IPS-11a (cell line): ENCODE measurements around the gene LCE1C.

Experiments used
- H3K4me3 ChIP-seq: one replicate; pipeline ENCODE4 v1.5.1; 2013; ENCODE audit warnings: low read depth, low read length, control low read depth

LCE1C gene, protein sequence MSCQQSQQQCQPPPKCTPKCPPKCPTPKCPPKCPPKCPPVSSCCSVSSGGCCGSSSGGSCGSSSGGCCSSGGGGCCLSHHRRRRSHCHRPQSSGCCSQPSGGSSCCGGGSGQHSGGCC

GRCh38 chr1:152806576-152806975, at the start of gene LCE1C:
Gene LCE1C (minus strand): TSS chr1:152806651. CDS start chr1:152805478, 1,173 bp downstream.
- H3K4me3 ChIP-seq = no peak within 1 kb of the TSS

DNA sequence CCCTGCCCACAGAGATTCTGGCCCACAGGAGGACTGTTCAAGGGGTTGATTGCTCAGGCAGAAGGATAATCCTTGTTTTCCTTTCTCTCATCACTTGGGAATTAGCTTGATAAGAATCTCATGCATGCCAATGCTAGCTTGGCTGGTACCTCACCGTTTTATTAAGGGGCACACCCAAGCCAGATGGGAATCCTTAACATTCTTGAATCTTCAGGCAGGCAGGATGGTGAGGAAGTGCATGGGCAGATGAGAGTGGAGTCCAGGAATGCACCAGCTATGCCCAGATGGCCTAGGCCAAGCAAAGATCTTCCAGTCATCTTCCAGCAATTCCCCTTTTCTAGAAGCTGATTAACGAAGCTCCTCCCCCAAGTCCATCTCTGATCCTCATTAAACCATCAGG, 49.2 kb upstream of the LCE1C start:
- H3K4me3 ChIP-seq = no peak overlapping the region

- no peak within 1 kb of the TSS for H3K4me3 ChIP-seq
These were observed 36.1 kb upstream of the LCE1C start, which contains the start of gene LCE6A for GRCh38 chr1:152842556-152842955. Gene LCE6A (plus strand): TSS chr1:152842856. CDS start chr1:152843521, 665 bp downstream.

DNA sequence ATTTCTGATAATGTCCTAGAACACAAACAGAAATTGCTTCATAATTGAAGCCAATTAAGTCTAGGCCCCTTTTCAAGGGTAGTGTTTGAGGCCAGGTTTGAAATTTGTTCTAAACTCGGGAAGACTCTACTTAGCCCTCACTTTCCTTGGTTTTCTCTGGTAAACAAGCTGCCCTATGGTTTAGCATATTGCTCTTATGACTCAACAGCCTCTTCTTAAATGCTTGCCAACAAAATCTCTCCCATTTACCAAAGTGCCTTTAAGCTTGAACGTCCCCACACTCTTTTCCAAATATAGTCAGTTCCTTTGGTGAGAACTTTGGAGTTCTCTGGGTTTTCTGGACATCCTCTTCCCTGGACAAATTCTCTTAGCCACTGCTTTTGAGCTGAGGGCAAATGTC, 30.4 kb upstream of the LCE1C start:
- H3K4me3 ChIP-seq = no peak overlapping the region

DNA sequence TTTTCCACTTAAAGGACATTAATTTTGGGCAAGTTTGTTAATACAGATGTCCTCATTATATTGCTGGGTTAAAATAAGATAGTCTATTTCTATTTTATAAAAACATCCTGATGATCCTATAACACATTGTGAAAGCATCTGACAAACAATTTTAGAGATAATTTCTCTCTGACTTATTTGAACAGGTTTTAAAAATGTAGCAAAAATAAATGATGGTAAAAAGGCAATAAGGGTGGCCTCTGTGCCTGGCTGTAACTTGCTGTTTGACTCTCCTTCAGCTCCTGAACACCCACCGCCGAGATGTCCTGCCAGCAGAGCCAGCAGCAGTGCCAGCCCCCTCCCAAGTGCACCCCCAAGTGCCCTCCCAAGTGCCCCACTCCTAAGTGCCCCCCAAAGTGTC, 20.7 kb upstream of the LCE1C start, which contains the start of gene LCE1A:
TSS of gene LCE1A (plus strand) at position 301 of the 400 bp plus-strand sequence. CDS start at position 301, 0 bp downstream.
- H3K4me3 ChIP-seq = no peak within 1 kb of the TSS

DNA sequence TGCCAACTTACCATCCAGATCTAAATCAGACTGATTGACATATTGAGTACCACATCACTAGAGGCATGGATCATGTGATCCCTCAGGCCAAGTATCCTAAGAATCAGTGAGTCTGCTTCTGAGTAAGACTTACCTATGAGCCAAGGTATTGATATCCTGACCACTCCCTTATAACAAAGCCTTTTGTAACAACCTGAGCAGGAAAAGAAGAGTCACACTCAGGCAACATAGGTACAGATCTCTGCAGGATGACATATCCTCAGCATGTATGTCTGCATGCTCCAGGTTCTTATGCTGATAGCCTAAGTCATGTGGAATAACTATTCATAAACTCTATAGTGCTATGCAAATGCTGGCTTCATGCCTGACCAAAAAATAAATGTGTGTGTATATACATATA, 18.5 kb upstream of the LCE1C start:
- no peak overlapping the region for H3K4me3 ChIP-seq

GRCh38 chr1:152823294-152823693, 16.8 kb upstream of the LCE1C start:
- no peak overlapping the region for H3K4me3 ChIP-seq

DNA sequence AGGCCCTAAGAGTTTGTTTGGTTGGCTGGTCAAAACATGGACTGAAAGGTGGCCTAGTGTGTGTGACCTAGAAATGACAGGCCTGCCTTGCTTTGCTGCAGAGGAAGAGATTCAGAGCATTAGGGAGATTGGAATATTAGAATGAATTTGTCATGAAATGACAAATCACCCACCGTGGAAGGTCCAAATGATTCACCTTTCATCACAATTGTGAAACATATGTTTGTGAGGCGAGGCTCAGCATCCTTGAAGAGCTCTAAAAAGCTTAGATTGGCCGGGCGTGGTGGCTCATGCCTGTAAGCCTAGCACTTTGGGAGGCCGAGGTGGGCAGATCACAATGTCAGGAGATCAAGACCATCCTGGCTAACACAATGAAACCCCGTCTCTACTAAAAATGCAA, 10.9 kb upstream of the LCE1C start:
- no peak overlapping the region for H3K4me3 ChIP-seq

GRCh38 chr1:152811671-152812070, 5.2 kb upstream of the LCE1C start, which contains the start of gene LCE1B:
Gene LCE1B (plus strand): TSS chr1:152811971. CDS start chr1:152812447, 476 bp downstream.
- no peak within 1 kb of the TSS for H3K4me3 ChIP-seq

DNA sequence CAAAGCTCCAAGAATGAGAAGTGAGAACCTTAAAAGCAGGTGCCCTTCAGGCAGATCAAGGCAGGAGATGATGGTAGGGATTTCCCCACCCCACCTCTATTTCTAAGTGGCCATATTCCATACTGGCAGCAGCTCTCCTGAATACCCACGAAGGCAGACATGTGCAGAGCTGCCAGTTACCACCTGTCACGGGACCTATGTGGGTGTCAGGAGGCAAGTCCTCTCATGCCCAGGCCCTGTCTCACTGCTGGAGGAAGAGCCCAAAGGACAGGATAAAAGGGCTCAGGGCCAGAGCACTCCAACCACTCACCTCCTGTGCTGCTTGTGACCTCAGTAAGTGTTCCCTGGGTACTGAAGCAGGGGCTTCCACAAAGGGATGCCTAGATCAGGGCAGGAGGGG, 4.6 kb upstream of the LCE1C start:
- H3K4me3 ChIP-seq = no peak overlapping the region

- H3K4me3 ChIP-seq = no peak overlapping the region
These were observed 5.1 kb downstream of the LCE1C start for GRCh38 chr1:152801333-152801732.

- H3K4me3 ChIP-seq = no peak within 1 kb of the TSS
These were observed 10.0 kb downstream of the LCE1C start, which contains the start of gene LCE1D for GRCh38 chr1:152796421-152796820. Gene LCE1D (plus strand): TSS chr1:152796721. CDS start chr1:152797795, 1,074 bp downstream.

DNA sequence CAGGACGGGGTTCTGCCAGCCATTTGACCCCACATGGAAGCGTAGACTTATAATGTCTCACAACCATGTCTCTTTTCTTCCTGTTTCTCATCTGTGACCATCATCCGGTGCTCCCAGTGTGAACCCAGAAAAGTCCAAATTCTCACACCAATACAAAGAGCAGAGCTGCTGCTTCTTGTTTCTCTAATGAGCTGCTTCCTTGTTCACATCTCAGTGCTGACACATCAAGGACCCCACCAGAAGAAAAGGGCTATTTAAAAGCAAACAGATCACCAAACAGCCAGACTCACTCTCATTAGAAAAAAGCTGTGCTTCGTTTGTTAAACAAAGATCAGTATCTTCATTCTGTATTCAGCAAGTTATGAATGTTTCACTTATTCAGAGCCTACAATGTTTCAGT, 10.8 kb downstream of the LCE1C start:
- no peak overlapping the region for H3K4me3 ChIP-seq

DNA sequence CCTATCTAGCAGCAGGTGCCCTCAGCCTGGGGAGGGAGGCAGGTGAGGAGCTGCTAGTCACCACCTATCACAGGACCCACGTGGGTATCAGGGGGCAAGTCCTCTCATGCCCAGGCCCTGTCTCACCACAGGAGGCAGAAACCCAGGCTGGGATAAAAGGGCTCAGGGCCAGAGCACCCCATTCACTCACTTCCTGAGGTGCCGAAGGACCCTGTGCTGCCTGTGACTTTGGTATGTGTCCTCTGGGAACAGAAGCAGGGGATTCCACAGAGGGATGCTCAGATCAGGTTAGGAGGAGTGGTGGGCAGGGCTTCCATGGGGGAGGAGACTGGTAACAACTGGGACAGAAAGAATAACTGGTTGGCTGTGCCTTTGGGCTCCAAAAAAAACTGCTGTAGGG, 20.4 kb downstream of the LCE1C start, which contains the start of gene LCE1E:
TSS of gene LCE1E (plus strand) at position 181 of the 400 bp plus-strand sequence. CDS start 1,043 bp downstream, outside the sequence.
- no peak within 1 kb of the TSS for H3K4me3 ChIP-seq

- no peak overlapping the region for H3K4me3 ChIP-seq
These were observed 23.4 kb downstream of the LCE1C start for GRCh38 chr1:152783095-152783494.

DNA sequence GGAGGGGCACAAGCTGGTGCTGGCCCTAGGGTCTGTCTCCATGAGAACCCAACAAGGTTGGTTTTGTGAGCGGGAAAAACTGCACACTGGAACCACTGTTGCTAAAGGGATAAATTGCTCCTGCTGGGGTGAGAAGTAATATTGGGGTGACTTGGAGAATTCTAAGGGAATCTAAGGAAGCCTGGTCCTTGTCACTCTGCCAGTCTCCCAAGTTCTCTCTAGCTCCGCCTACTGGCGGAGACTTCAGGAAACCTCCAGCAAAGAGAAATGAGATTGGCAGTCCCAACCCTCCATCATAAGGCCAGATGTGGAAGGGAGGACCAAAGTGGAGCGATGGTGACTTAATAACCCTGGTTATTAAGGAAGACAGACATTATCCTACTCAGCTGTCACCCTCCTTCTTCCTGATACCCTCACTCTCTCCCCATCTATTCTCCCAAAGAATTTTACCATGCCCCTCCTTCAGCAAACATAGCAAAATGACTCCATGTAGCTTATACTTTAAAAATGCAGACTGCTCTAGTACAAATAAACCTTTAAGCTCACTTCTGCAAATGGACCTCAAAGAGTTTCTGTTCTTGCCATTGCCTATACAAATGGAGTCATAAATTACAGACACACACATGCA, 28.8 kb downstream of the LCE1C start:
- H3K4me3 ChIP-seq = no peak overlapping the region

GRCh38 chr1:152776361-152776760, 30.1 kb downstream of the LCE1C start:
- H3K4me3 ChIP-seq = no peak overlapping the region

DNA sequence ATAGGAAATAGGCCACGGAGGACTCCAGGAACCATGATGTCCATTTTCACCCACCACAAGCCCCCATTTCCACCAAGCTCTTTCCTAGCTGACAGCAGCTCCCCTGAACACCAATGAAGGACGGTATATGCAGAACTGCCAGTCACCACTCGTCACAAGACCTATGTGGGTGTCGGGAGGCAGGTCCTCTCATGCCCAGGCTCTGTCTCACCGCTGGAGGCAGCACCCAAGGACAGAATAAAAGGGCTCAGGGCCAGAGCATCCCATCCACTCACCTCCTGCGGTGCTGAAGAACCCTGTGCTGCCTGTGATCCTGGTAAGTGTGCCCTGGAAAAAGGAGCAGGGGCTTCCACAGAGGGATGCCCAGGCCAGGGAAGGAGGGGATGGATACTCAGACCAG, 31.6 kb downstream of the LCE1C start, which contains the start of gene LCE1F:
TSS of gene LCE1F (plus strand) at position 266 of the 400 bp plus-strand sequence. CDS start 1,232 bp downstream, outside the sequence.
- H3K4me3 ChIP-seq = no peak within 1 kb of the TSS

GRCh38 chr1:152770411-152770810, 36.0 kb downstream of the LCE1C start:
- H3K4me3 ChIP-seq = no peak overlapping the region

DNA sequence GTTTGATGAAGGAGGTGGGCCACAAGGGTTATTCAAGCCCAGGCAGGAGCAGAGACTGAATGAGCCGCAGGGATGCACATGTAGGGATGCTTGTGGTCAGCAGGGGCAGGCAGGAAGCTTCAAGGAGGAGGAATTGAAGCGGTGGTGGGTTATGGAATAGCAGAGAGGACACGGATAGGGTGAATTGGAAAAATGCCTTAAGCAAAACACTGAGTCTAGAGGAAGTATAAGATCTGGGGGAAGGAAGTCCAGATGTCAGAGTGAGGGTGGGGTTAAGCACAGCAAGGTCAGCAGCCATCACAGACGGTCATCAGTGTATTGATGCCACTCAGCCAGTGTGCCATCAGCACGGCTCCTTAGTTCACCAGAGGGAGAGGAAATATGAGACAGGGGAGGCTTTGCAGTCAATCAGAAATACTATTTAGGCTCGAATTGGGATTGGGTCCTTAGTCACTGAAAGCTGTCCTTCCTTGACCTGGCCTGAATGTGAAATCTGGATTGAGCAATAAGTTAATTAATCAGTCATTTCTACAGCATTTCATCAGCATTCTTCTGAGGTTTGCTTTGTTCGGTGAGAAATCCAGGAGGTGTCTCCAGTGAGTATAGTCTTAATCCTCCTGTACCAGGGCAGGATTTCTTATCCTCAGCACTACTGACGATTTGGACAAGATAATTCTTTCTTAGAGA, 37.5 kb downstream of the LCE1C start:
- no peak overlapping the region for H3K4me3 ChIP-seq

DNA sequence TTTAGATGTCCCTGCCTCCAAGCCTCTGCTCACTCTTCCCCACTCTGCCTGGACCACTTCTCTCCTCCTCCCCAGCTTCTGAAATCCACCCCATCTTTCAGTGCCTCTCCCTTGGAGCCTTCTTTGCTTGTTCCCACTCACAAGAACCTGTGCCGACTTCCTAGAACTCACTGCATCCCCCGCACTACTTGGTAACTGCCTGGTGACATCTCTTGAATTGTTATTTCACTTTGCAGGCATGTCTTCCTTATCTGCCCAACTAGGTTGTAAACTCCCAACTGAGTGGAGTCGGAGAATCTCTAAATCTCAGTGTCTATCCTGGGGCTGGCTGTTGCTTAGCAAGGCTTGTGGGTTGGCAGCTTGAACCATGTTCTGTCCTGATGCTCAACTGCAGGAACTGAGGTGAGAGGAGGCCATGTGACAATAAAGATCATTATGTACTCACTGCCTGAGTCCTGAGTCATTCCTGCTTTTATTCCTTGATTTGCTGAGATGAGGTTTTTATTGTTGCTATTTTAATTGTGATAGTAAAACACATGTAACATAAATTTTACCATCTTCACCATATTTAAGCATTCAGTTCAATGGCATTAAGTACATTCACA, 44.7 kb downstream of the LCE1C start:
- no peak overlapping the region for H3K4me3 ChIP-seq
